Measurements from ENCODE around the gene TRABD2A. TPM values are rescaled to one million over a fixed set of nuclear protein-coding genes. Genes with fewer than 3 reads are reported as not detected.

Gene TRABD2A
- total and polyA plus RNA-seq, 7 donors: 0.16 to 46.4 (median 3.6) TPM

- Histone ChIP-seq H3K27ac (peak overlapping the region; percentile 84 to 98 (median 94)), H3K4me3 (peak overlapping the region; percentile 77 to 99 (median 98)), H3K36me3 (no peaks in the 10 kb centered on the region), H3K27me3 (no peaks in the 10 kb centered on the region), H3K9me3 (no peaks in the 10 kb centered on the region), H3K4me1 (peaks cover 0 to 19% (median 10%) of the 10 kb centered on the region in 4 donors)
- intact Hi-C loops (cut with DNase I): loop anchor here (2.0 to 10.0 kb wide), 2 partner anchors 20 to 392 kb away; partner anchors contain the start of gene DNAH6
- TF ChIP-seq EP300 (IDR thresholded peaks at IDR 0.05): no peak
- TF ChIP-seq POLR2A (IDR thresholded peaks at IDR 0.05): peak; percentile 20 to 28
- TF ChIP-seq POLR2AphosphoS5 (IDR thresholded peaks at IDR 0.05): peak in 3 of 4 donors; percentile 54 to 70 (median 57)
- TF ChIP-seq CTCF (IDR thresholded peaks at IDR 0.05): no peak
- 2 to 8% methylated on average over 15 of the region's 15 CpGs for WGBS, 2 donors
- DNase-seq: peak; percentile 83
Measured at GRCh38 chr2:84906900-84907714, 26.2 kb upstream of the TRABD2A start.

- no peak for TF ChIP-seq EP300 (IDR thresholded peaks at IDR 0.05)
- no peak for TF ChIP-seq POLR2A (IDR thresholded peaks at IDR 0.05)
- Histone ChIP-seq H3K27me3 (no peaks in the 10 kb centered on the region), H3K4me3 (peak overlapping the region; percentile 77 to 99 (median 98)), H3K27ac (peak overlapping the region; percentile 84 to 98 (median 94)), H3K4me1 (peaks cover 0 to 19% (median 10%) of the 10 kb centered on the region in 4 donors), H3K36me3 (no peaks in the 10 kb centered on the region), H3K9me3 (no peaks in the 10 kb centered on the region)
- DNase-seq: peak; percentile 74
- WGBS, 2 donors: 0% methylated on average over 38 of the region's 38 CpGs
- intact Hi-C loops (cut with DNase I): loop anchor here (2.0 to 10.0 kb wide), 2 partner anchors 20 to 392 kb away; partner anchors contain the start of gene DNAH6
Measured at GRCh38 chr2:84906108-84906899, 25.4 kb upstream of the TRABD2A start.

GRCh38 chr2:84905181-84906107, 24.6 kb upstream of the TRABD2A start, which contains the start of gene TMSB10:
Gene TMSB10 (plus strand): TSS chr2:84905656.
- intact Hi-C loops (cut with DNase I): loop anchor here (1.0 to 10.0 kb wide), 3 partner anchors 21 to 391 kb away; partner anchors contain the start of gene DNAH6
- H3K27me3 ChIP-seq: no peaks in the 10 kb centered on the region
- peaks cover 0 to 19% (median 10%) of the 10 kb centered on the region in 4 donors for H3K4me1 ChIP-seq
- peak; percentile 94 for DNase-seq
- H3K36me3 ChIP-seq: no peaks in the 10 kb centered on the region
- no peaks in the 10 kb centered on the region for H3K9me3 ChIP-seq
- peak within 1 kb of the TSS; percentile 77 to 99 (median 98) for H3K4me3 ChIP-seq
- H3K27ac ChIP-seq: peak within 1 kb of the TSS; percentile 84 to 98 (median 94)
- WGBS, 2 donors: 0 to 1% methylated on average over 94 of the region's 94 CpGs
- peak; percentile 77 to 83 for TF ChIP-seq POLR2A (IDR thresholded peaks at IDR 0.05)
- no peak for TF ChIP-seq EP300 (IDR thresholded peaks at IDR 0.05)
- TF ChIP-seq POLR2AphosphoS5 (IDR thresholded peaks at IDR 0.05): peak; percentile 94 to 99 (median 99)
- no peak for TF ChIP-seq CTCF (IDR thresholded peaks at IDR 0.05)

GRCh38 chr2:84904717-84905174, 23.9 kb upstream of the TRABD2A start:
- peak; percentile 95 for DNase-seq
- Histone ChIP-seq H3K9me3 (no peaks in the 10 kb centered on the region), H3K4me3 (peak overlapping the region; percentile 77 to 99 (median 98)), H3K36me3 (no peaks in the 10 kb centered on the region), H3K27ac (peak overlapping the region; percentile 84 to 98 (median 94)), H3K4me1 (peaks cover 0 to 19% (median 10%) of the 10 kb centered on the region in 4 donors), H3K27me3 (no peaks in the 10 kb centered on the region)
- intact Hi-C loops (cut with DNase I): loop anchor here (1.0 to 10.0 kb wide), 2 partner anchors 66 to 390 kb away; partner anchors contain the start of gene DNAH6
- peak in 1 of 4 donors; percentile 83 for TF ChIP-seq EP300 (IDR thresholded peaks at IDR 0.05)
- TF ChIP-seq CTCF (IDR thresholded peaks at IDR 0.05): no peak
- peak; percentile 35 to 45 for TF ChIP-seq POLR2A (IDR thresholded peaks at IDR 0.05)
- TF ChIP-seq POLR2AphosphoS5 (IDR thresholded peaks at IDR 0.05): peak; percentile 40 to 93 (median 85)
- WGBS, 2 donors: 0 to 1% methylated on average over 21 of the region's 21 CpGs

All from sigmoid colon (tissue), 7 donors.